Endothelial cell of umbilical vein (primary cell): ENCODE results near the gene TMEM269. TPM values are rescaled to one million over a fixed set of nuclear protein-coding genes. Genes with fewer than 3 reads are reported as not detected.

Experiments used
- BruUV-seq: library from RNA; stranded (reverse); fragments of 400-500 nt; replicated peaks from 2 replicates; lab custom pipeline; 2021; lab: Mats Ljungman, UMichigan
- CTCF ChIA-PET: fragments of 300-600, 350-600 bp; sonication (Branson Sonifier 250); formaldehyde crosslinking; loops from one replicate; lab custom pipeline; 2021; ENCODE audit warnings: antibody characterized with exemption, inconsistent platforms; lab: Charles Lee
- POLR2A ChIA-PET: fragments of 300-600, 350-600 bp; sonication (Branson Sonifier 250); formaldehyde crosslinking; loops from one replicate; lab custom pipeline; 2021; ENCODE audit warnings: antibody characterized with exemption, inconsistent platforms; lab: Charles Lee
- DNase-seq: peaks from one replicate; pipeline ENCODE4 v3.0.0-alpha.2; 2011; ENCODE audit warnings: low read depth, low spot score
- FAIRE-seq: peaks from 2 replicates; lab custom pipeline; 2011; peaks lifted over from hg19 to GRCh38; lab: Jason Lieb, UNC
- H2AFZ ChIP-seq: 2 replicates; pipeline ENCODE4 v1.6.0; 2012; ENCODE audit warnings: low read depth, low read length, control low read depth, inconsistent platforms
- H3K27ac ChIP-seq: 2 replicates; pipeline ENCODE4 v1.5.1; 2011; ENCODE audit warnings: low read depth, mild to moderate bottlenecking, control low read depth, low read length, moderate library complexity; ENCODE audit not compliant: insufficient read depth
- H3K27me3 ChIP-seq, 2 experiments: 2 replicates each; pipeline versions ENCODE4 v1.6.0 to v1.6.1; 2011; ENCODE audit warnings: low read length in 2 of 2, mixed read lengths in 1 of 2; ENCODE audit not compliant: control insufficient read depth in 2 of 2, insufficient read depth in 2 of 2
- H3K36me3 ChIP-seq, 2 experiments: 2 replicates in 1 of 2; 3 replicates in 1 of 2; pipeline ENCODE4 v1.5.1; 2011; ENCODE audit warnings: low read length in 2 of 2, mild to moderate bottlenecking in 1 of 2, moderate library complexity in 1 of 2; ENCODE audit not compliant: control insufficient read depth in 2 of 2, insufficient read depth in 2 of 2; ENCODE audit errors: extremely low read depth in 1 of 2
- H3K4me1 ChIP-seq: 3 replicates; pipeline ENCODE4 v1.5.1; 2011; ENCODE audit warnings: mild to moderate bottlenecking, low read length; ENCODE audit not compliant: control insufficient read depth, insufficient read depth; ENCODE audit errors: extremely low read depth
- H3K4me2 ChIP-seq: 2 replicates; pipeline ENCODE4 v1.6.1; 2011; ENCODE audit warnings: low read length, control low read depth, mixed read lengths; ENCODE audit not compliant: insufficient read depth
- H3K4me3 ChIP-seq, 3 experiments: fragments of 200-600 bp in 1 of 3; sonication (generic), shearing (Covaris generic) in 1 of 3; replicated peaks in 1 of 3; 2 replicates each; pipeline ENCODE4 v1.5.1; 2011 to 2016; ENCODE audit warnings: control low read depth in 3 of 3, low read length in 3 of 3, mild to moderate bottlenecking in 2 of 3, inconsistent platforms in 1 of 3, low read depth in 1 of 3, moderate library complexity in 1 of 3; ENCODE audit not compliant: insufficient read depth in 1 of 3
- H3K79me2 ChIP-seq: 2 replicates; pipeline ENCODE4 v1.6.0; 2012; ENCODE audit warnings: low read length, inconsistent platforms; ENCODE audit not compliant: control insufficient read depth, insufficient read depth
- H3K9ac ChIP-seq: replicated peaks from 2 replicates; pipeline ENCODE3; 2011; ENCODE audit warnings: low read length, control low read depth; ENCODE audit not compliant: insufficient read depth; ENCODE audit errors: extremely low read depth
- H3K9me1 ChIP-seq: replicated peaks from 3 replicates; pipeline ENCODE4 v1.6.0; 2011; ENCODE audit warnings: mild to moderate bottlenecking, low read length; ENCODE audit not compliant: control insufficient read depth, insufficient read depth; ENCODE audit errors: extremely low read depth
- H3K9me3 ChIP-seq: replicated peaks from 2 replicates; pipeline ENCODE4 v1.5.1; 2012; ENCODE audit warnings: low read length, inconsistent platforms; ENCODE audit not compliant: control insufficient read depth, insufficient read depth
- H4K20me1 ChIP-seq: replicated peaks from 2 replicates; pipeline ENCODE3; 2011; ENCODE audit warnings: mild to moderate bottlenecking, low read length; ENCODE audit not compliant: control insufficient read depth, insufficient read depth; ENCODE audit errors: extremely low read depth
- CTCF ChIP-seq, 2 donors: IDR thresholded peaks; 1 replicate in 1 of 2; 2 replicates in 1 of 2; pipeline ENCODE4 v1.5.1; 2011; ENCODE audit warnings: low read length in 2 of 2, mild to moderate bottlenecking in 2 of 2, moderate library complexity in 2 of 2, control low read depth in 1 of 2, inconsistent platforms in 1 of 2, low read depth in 1 of 2; ENCODE audit not compliant: insufficient read depth in 1 of 2; ENCODE audit errors: extremely low read depth in 1 of 2
- EZH2 ChIP-seq: IDR thresholded peaks from 2 replicates; pipeline ENCODE4 v1.6.1; 2012; ENCODE audit warnings: borderline replicate concordance, low read depth, mild to moderate bottlenecking, moderate library complexity, low read length, inconsistent platforms; ENCODE audit not compliant: severe bottlenecking
- FOS ChIP-seq: IDR thresholded peaks from 2 replicates; pipeline ENCODE4 v1.6.1; 2011; ENCODE audit warnings: mild to moderate bottlenecking, low read length, moderate library complexity, borderline replicate concordance; ENCODE audit not compliant: insufficient read depth
- GATA2 ChIP-seq: IDR thresholded peaks from 2 replicates; pipeline ENCODE4 v1.7.0; 2011; ENCODE audit warnings: low read depth, mild to moderate bottlenecking, moderate library complexity, mixed read lengths, low read length; ENCODE audit not compliant: insufficient read length, insufficient read depth
- JUN ChIP-seq: IDR thresholded peaks from 2 replicates; pipeline ENCODE4 v1.6.1; 2011; ENCODE audit warnings: borderline replicate concordance, low read depth; ENCODE audit not compliant: insufficient read length, insufficient read depth
- MAX ChIP-seq: IDR thresholded peaks from 2 replicates; pipeline ENCODE4 v1.6.1; 2011; ENCODE audit not compliant: insufficient read depth, insufficient read length
- MYC ChIP-seq: IDR thresholded peaks from one replicate; pipeline ENCODE4 v1.6.1; 2011; ENCODE audit warnings: mild to moderate bottlenecking, low read depth, low read length
- POLR2A ChIP-seq: IDR thresholded peaks from 2 replicates; pipeline ENCODE4 v1.6.1; 2012; ENCODE audit warnings: low read depth, mild to moderate bottlenecking, control low read depth, low read length
- POLR2AphosphoS5 ChIP-seq: IDR thresholded peaks from 2 replicates; pipeline ENCODE4 v1.6.1; 2012; ENCODE audit warnings: low read depth, mild to moderate bottlenecking, control low read depth, low read length, moderate library complexity; ENCODE audit not compliant: insufficient read depth
- dilution Hi-C: fragments of 300-500 bp; cut with MboI; formaldehyde crosslinking; loops from one replicate; pipeline ENCODE4 v1.15.0; 2019; ENCODE audit warnings: low sequenced_read_pairs; ENCODE audit not compliant: extremely low pct_ligation_motif_present
- intact Hi-C: fragments of 100-400 bp; cut with micrococcal nuclease; formaldehyde crosslinking; loops from one replicate; pipeline ENCODE4 v1.10.0; 2022
- polyA plus RNA-seq, 4 experiments: library from polyadenylated mRNA; depleted of rRNA in 3 of 4; stranded (reverse) in 3 of 4; unstranded in 1 of 4; fragments of >200 nt; gene quantifications; 2 replicates each; pipeline versions ENCODE4 v1.2.1 to v1.2.3, GENCODE V29; 2011 to 2012; ENCODE audit warnings: missing spikeins in 1 of 4
- total RNA-seq: library from RNA; stranded (reverse); gene quantifications from 2 replicates; pipeline ENCODE4 v1.2.3, GENCODE V29; 2021

TMEM269 gene
- total and polyA plus RNA-seq, 2 donors (not counting 3 experiments of a cell fraction or from before 2014, with no cell fraction given) = 0.03 TPM; not detected in 1

GRCh38 chr1:42761567-42761966 is 23.2 kb upstream of the TMEM269 start:
- ChIA-PET CTCF (interaction anchor here (1.3 kb wide), 1 partner anchor 132 kb away, joined by 4 read pairs; no protein-coding TSS in a partner anchor), POLR2A (no interaction called here)
- no peaks in the 10 kb centered on the region for H3K9me1 ChIP-seq
- peaks cover 0 to 27% of the 10 kb centered on the region in 2 experiments for H3K36me3 ChIP-seq
- no peaks in the 10 kb centered on the region for H3K9me3 ChIP-seq
- peaks cover 41% of the 10 kb centered on the region for H3K79me2 ChIP-seq
- no peaks in the 10 kb centered on the region for H3K27me3 ChIP-seq
- TF ChIP-seq POLR2A (no peak), CTCF (IDR thresholded peaks at IDR 0.05; ENCODE audit: extremely low read depth in 1 of 2, insufficient read depth in 1 of 2, low read depth in 1 of 2, low read length in 2 of 2) (no peak), JUN (no peak), POLR2AphosphoS5 (no peak), FOS (no peak), MYC (no peak), GATA2 (no peak), EZH2 (no peak), MAX (no peak)
- FAIRE-seq (no peak), DNase-seq (no peak)
- H2AFZ ChIP-seq = no peak overlapping the region
- BruUV-seq = no TSS peak
- peaks cover 13% of the 10 kb centered on the region for H3K4me1 ChIP-seq
- intact Hi-C loops = no loop called here
- dilution Hi-C loops = no loop called here
- no peak overlapping the region for H3K9ac ChIP-seq
- no peak overlapping the region for H3K27ac ChIP-seq
- no peak overlapping the region for H3K4me3 ChIP-seq
- H4K20me1 ChIP-seq = no peaks in the 10 kb centered on the region
- no peak overlapping the region for H3K4me2 ChIP-seq
